ENCODE results near the gene RIN3.

The RIN3 gene

DNA sequence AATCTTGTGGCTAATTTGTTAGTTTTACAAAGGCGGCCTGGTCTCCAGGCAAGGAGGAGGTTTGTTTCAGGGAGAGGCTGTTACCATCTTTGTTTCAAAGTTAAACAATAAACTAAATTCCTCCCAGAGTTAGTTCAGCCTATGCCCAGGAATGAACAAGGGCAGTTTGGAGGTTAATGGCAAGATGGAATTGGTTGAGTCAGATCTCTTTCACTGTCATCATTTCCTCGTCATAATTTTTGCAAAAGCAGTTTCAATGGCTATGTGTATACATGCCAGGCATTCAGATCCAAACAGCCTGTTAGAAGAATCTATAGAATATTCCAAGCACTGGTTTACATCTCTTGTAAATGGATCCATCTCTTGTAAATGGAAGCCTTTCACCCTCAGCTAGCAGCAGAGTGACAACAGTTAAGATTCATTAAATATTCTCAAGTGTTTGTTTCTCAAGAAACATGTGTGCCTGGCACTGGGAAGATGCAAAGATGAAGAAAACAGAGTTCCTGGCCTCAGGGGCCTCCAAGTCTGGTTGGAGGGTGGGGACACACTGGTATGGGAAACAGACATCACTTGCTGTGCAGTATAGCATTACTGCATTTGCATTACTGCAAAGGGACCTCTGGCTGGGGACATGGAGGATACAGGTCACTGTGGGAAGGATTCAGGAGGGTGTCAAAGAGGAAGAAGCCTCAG lies 65.8 kb downstream of the RIN3 start:
- no peak for DNase-seq
- Mint-ChIP-seq H3K4me3 (peak overlapping the region in 1 of 2 donors; percentile 48), H3K4me1 (ENCODE audit: low read depth in 2 of 2) (peaks cover 74 to 76% of the 10 kb centered on the region in 2 donors), H3K27ac (peak overlapping the region; percentile 81 to 96), H3K36me3 (ENCODE audit: insufficient read depth) (peaks cover 26% of the 10 kb centered on the region), H3K27me3 (no peaks in the 10 kb centered on the region), H3K9me3 (peaks cover 2 to 6% of the 10 kb centered on the region in 2 donors)
- no peak for ATAC-seq (replicated peaks)

DNA sequence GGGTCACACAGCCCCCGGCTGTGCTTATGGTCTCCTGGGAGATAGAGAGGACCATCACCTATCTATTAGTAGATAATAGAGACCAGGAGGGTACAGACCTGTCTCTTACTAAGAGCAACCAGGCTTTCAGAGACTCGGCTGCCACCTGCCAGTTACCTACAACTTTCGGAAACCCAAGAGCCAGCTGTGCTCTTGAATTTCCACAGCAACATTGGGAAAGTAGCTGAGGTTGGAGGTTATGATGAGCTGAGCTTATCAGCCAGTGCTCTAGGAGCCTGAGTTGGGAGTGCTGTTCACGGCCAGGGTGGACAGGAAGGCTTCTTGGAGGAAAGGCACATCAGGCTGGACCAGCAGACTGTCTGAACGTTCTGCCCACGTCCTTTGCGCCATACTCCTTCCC lies 67.6 kb downstream of the RIN3 start:
- DNase-seq (no peak), ATAC-seq (replicated peaks) (no peak)
- H3K27ac Mint-ChIP-seq = peak overlapping the region; percentile 96
- H3K27me3 Mint-ChIP-seq = no peaks in the 10 kb centered on the region
- H3K9me3 Mint-ChIP-seq = peaks cover 2 to 6% of the 10 kb centered on the region in 2 donors
- peaks cover 80 to 82% of the 10 kb centered on the region in 2 donors for H3K4me1 Mint-ChIP-seq (ENCODE audit: low read depth in 2 of 2)
- H3K36me3 Mint-ChIP-seq (ENCODE audit: insufficient read depth) = peaks cover 33% of the 10 kb centered on the region
- peak overlapping the region in 1 of 2 donors; percentile 81 for H3K4me3 Mint-ChIP-seq

DNA sequence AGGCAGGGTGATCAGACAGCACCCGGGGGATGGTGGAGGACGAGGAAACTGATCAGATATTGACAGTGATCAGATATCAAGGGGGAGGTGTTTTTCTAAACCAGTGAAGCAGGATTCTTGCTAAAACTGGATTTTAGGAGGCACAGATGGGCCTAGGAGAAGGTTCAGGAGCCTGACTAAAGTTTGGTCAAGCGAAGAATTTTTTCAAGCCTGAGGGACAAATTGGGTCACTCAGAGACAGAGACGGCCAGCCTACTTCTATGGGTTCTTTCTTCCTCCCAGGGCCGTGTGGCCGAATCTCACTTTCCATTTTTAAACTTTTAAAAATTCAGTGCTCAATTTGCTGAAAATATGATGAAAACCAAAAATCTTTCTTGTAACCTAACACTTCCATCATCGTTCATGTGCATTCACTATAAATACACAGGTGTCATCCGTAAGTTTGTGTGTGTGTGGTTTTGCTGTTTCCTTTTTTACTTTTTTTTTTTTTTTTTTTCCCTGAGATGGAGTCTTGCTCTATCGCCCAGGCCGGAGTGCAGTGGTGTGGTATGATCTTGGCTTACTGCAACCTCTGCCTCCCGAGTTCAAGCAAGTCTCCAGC lies 68.5 kb downstream of the RIN3 start:
- peak overlapping the region; percentile 67 to 81 for H3K4me3 Mint-ChIP-seq
- peaks cover 81% of the 10 kb centered on the region in 2 donors for H3K4me1 Mint-ChIP-seq (ENCODE audit: low read depth in 2 of 2)
- peaks cover 34% of the 10 kb centered on the region for H3K36me3 Mint-ChIP-seq (ENCODE audit: insufficient read depth)
- peaks cover 2 to 6% of the 10 kb centered on the region in 2 donors for H3K9me3 Mint-ChIP-seq
- ATAC-seq (replicated peaks) (peak; percentile 9), DNase-seq (no peak)
- H3K27me3 Mint-ChIP-seq = no peaks in the 10 kb centered on the region
- H3K27ac Mint-ChIP-seq = peak overlapping the region; percentile 96

DNA sequence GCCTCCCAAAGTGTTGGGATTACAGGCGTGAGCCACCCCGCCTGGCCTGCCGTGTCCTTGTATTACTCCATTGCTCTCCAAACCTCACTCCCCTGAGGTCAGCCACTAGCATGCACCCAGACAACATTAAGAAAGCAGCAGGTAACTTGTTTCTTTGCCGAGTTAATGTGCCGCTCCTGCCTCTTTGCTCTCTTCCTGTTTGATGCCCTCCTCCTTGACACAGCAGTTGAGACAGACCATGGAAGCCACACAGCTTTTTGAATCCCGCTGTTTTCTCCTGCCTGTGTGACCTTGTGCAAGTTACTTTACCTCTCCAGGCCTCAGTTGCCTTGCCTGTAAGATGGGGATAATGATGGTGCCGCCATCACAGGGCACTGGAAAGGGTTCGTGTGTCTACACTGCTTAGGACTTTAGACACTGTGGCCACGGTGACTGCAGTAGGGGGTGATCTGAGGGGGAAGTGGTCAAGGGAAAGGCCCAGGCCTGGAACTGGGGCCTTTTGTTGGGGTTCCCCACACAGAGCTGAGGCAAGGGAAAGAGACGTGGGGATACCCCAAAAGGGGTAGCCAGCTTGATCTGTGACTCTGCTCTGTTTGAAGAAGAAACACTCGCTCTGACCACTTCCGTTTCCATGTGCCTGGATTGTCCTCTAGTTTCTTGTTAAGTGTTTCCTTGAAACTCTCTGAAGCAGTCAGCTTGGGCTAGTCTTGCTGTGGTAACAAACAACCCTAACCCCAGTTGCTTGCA lies 69.3 kb downstream of the RIN3 start:
- peaks cover 28% of the 10 kb centered on the region for H3K36me3 Mint-ChIP-seq (ENCODE audit: insufficient read depth)
- DNase-seq = peak in 2 of 3 experiments; percentile 20 to 39
- peak overlapping the region; percentile 67 to 81 for H3K4me3 Mint-ChIP-seq
- ATAC-seq (replicated peaks) = peak; percentile 44
- H3K4me1 Mint-ChIP-seq (ENCODE audit: low read depth in 2 of 2) = peaks cover 80 to 81% of the 10 kb centered on the region in 2 donors
- no peaks in the 10 kb centered on the region for H3K27me3 Mint-ChIP-seq
- H3K27ac Mint-ChIP-seq = peak overlapping the region; percentile 96
- H3K9me3 Mint-ChIP-seq = peaks cover 2 to 6% of the 10 kb centered on the region in 2 donors

DNA sequence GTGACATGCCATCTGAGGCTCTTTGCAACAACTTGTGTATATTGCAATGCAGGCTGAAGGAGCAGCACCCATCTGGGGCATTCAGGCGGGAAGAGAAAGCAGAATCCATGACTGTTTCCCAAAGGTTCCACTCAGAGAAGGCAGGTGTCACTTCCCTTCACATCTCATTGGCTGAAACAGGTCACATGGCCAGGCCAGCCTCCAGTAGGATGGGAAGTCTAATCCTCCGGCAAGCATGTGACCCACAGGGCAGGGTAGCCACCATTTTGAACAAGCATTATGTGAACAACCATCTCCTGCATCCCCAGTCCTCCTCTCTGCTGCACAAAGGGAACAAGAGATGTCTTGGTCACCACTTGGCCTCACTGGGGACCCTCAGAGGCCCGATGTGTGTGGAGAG lies 70.6 kb downstream of the RIN3 start:
- DNase-seq (no peak), ATAC-seq (replicated peaks) (no peak)
- Mint-ChIP-seq H3K9me3 (peaks cover 2 to 6% of the 10 kb centered on the region in 2 donors), H3K36me3 (ENCODE audit: insufficient read depth) (peaks cover 24% of the 10 kb centered on the region), H3K27ac (peak overlapping the region; percentile 88 to 96), H3K4me3 (peak overlapping the region; percentile 78), H3K27me3 (no peaks in the 10 kb centered on the region), H3K4me1 (ENCODE audit: low read depth in 2 of 2) (peaks cover 78 to 79% of the 10 kb centered on the region in 2 donors)

DNA sequence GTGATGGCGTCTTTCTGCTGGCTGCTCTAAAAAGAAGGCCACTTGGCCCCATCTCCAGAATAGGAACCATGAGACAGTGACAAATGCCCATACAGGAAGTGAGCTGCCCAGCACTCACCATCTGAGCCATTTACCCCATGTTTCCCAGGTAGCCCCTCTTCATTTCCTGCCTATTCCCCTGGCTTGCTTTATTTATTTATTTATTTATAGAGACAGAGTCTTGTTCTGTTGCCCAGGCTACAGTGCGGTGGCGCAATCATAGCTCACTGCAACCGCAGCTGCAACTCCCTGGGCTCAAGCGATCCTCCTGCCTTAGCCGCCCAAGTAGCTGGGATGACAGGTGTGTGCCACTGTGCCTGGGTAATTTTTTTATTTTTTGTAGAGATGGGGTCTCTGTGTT lies 71.2 kb downstream of the RIN3 start:
- H3K9me3 Mint-ChIP-seq = peaks cover 2 to 6% of the 10 kb centered on the region in 2 donors
- ATAC-seq (replicated peaks) (peak; percentile 3), DNase-seq (no peak)
- peak overlapping the region; percentile 78 for H3K4me3 Mint-ChIP-seq
- peaks cover 23% of the 10 kb centered on the region for H3K36me3 Mint-ChIP-seq (ENCODE audit: insufficient read depth)
- H3K27ac Mint-ChIP-seq = peak overlapping the region; percentile 88 to 96
- no peaks in the 10 kb centered on the region for H3K27me3 Mint-ChIP-seq
- H3K4me1 Mint-ChIP-seq (ENCODE audit: low read depth in 2 of 2) = peaks cover 80 to 85% of the 10 kb centered on the region in 2 donors

DNA sequence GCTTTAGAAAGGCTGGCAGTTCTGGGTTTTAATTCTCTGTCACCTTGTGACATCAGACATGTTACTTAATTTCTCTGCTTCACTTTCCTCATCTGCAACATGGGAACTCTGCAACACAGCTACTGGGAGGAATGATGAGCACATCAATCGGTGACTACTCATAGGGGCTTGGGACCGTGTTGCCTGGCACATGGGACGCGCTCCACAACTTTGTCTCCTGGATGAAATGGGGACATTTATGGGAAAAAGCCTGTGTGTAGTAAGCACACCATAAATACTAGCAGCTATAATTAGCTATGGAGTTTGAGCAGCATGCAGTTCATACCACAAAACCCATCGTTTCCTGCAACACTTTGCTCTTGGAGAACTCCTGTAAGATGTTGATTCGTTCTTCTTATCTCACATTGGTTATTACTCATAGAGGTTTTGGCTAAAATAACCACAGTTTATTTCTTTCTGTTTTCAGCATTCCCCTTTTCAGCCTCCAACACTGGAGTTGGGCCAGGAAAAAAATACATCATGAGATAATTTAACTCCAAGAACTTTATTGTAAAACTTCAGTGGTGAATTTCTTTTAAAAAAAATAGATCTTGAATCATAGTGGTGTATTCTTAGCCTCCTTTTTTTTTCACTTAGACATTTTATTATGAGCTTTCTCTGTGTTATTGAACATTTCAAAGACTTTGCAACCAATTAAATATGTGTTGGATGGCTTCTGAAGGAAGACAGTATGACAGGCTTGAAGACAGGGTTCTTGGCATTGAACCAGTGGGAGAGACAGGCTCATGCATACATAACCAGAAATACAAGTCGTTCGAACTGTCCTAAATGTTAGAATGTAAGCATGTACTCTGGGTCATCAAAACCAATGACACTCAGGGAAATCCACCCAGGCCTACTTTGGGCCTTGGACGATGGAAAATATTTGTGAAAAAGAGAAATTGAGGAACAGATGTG lies 72.7 kb downstream of the RIN3 start:
- H3K27me3 Mint-ChIP-seq = no peaks in the 10 kb centered on the region
- H3K9me3 Mint-ChIP-seq = peaks cover 2 to 6% of the 10 kb centered on the region in 2 donors
- ATAC-seq (replicated peaks) (peak; percentile 77), DNase-seq (peak; percentile 43 to 47 (median 46))
- H3K27ac Mint-ChIP-seq = peak overlapping the region; percentile 88 to 96
- peaks cover 84 to 88% of the 10 kb centered on the region in 2 donors for H3K4me1 Mint-ChIP-seq (ENCODE audit: low read depth in 2 of 2)
- peak overlapping the region; percentile 78 for H3K4me3 Mint-ChIP-seq
- peaks cover 23% of the 10 kb centered on the region for H3K36me3 Mint-ChIP-seq (ENCODE audit: insufficient read depth)

DNA sequence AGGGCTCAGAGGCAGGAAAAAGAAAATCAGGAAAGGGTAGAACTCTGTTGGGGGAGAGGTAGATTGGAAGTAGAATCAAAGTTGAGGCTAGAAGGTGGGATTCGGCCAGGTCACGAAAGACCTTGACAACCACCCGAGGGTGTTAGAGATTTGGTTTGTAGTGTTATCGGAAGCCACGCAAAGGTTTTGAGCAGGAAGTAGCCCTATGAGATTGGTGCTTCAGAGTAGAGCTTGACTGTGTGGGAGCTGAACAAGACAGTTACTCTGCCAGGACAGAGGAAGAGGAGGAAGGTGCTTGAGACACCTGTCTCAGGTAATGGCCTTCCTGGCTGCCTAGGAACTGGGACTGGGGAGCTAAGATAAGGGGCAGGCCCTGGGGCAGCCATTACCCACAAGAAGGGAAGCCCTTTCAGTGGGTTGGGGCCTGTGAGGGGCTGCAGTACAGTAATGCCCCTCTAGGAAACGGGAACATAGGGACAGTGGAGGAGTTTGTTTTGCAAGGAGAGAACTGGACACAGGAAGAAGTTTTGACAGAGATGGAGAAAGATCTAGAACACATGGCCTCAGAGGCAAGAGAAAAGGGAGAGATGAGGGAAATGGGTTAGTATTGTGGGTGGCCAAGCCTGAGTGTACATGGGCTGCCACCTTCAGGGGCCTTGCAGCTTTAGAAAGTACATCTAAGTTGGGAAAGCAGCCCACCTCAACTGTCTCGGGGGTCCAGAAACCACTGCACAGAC lies 73.5 kb downstream of the RIN3 start:
- DNase-seq (no peak), ATAC-seq (replicated peaks) (peak; percentile 48)
- H3K4me3 Mint-ChIP-seq = peak overlapping the region; percentile 78
- peaks cover 83 to 85% of the 10 kb centered on the region in 2 donors for H3K4me1 Mint-ChIP-seq (ENCODE audit: low read depth in 2 of 2)
- H3K27ac Mint-ChIP-seq = peak overlapping the region; percentile 88 to 96
- peaks cover 22% of the 10 kb centered on the region for H3K36me3 Mint-ChIP-seq (ENCODE audit: insufficient read depth)
- no peaks in the 10 kb centered on the region for H3K27me3 Mint-ChIP-seq
- peaks cover 2 to 6% of the 10 kb centered on the region in 2 donors for H3K9me3 Mint-ChIP-seq

DNA sequence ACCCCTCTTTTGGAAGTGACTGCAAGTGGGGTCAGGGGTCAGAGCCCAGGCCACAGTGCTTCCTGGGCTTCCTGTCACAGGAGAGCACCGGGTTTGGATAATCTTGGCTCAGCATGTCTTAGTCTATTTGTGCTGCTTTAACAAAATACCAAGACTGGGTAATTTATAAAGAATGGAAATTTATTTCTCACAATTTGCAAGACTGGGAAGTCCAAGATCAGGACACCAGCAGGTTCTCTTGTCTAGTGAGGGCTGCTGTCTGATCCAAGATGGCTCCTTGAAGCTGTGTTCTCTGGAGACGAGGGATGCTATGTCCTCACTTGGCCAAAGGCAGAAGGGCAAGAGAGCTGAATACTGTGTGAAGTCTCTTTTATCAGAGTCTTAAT lies 74.1 kb downstream of the RIN3 start:
- H3K4me3 Mint-ChIP-seq = peak overlapping the region; percentile 78

DNA sequence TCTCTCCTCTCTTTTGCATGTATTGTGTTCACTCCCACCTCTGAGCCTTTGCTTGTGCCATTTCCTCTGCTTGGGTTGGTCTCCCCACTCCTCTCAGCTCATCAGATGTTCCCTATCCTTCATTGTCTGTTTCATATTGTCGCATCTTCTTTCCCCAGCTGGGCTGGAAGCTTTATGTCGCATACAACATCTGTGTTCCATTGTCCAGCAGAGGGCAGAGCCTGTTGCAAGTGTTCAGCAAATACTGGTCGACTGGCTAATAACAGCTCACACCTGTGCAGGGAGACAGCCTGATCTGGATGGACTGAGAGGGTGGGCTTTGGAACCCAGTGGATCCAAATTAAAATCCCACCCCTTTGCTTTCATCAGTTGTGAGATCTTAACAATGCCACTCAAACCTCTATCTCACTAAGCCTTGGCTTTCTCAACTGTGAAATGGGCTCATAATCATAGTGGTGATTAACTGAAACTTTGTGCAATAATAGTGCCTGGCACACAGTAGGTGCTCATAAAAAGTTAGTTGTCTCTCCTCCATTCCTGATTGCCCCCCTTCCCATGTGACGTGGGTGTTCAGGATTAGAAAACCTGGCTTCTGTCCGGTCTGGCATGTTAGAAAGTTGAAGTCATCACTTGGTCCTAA lies 75.8 kb downstream of the RIN3 start:
- Mint-ChIP-seq H3K27me3 (no peaks in the 10 kb centered on the region), H3K27ac (peak overlapping the region; percentile 49 to 96), H3K36me3 (ENCODE audit: insufficient read depth) (peaks cover 17% of the 10 kb centered on the region), H3K4me3 (peak overlapping the region in 1 of 2 donors; percentile 3), H3K9me3 (no peaks in the 10 kb centered on the region), H3K4me1 (ENCODE audit: low read depth in 2 of 2) (peaks cover 65% of the 10 kb centered on the region in 2 donors)
- no peak for ATAC-seq (replicated peaks)
- DNase-seq = no peak

More for the DNA sequence above, 74.1 kb downstream of the RIN3 start:
- Mint-ChIP-seq H3K27me3 (no peaks in the 10 kb centered on the region), H3K36me3 (ENCODE audit: insufficient read depth) (peaks cover 17% of the 10 kb centered on the region), H3K4me1 (ENCODE audit: low read depth in 2 of 2) (peaks cover 79 to 80% of the 10 kb centered on the region in 2 donors), H3K27ac (peak overlapping the region; percentile 88 to 96), H3K9me3 (peaks cover 2 to 5% of the 10 kb centered on the region in 2 donors)
- no peak for DNase-seq
- ATAC-seq (replicated peaks) = no peak

DNA sequence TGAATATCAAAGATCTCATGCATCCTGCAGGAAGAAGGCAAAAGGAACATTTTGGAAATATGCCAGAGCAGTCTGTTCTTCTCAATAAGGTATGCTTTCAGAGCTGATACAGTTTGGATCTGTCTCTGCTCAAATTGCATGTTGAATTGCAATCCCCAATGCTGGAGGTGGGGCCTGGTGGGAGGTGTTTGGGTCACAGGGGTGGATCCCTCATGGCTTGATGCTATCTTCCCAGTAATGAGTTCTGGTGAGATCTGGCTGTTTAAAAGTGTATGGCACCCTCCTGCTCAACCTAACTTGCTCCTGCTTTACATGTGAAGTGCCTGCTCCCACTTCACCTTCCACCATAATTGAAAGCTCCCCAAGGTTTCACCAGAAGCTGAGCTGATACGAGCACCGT lies 76.6 kb downstream of the RIN3 start:
- H3K9me3 Mint-ChIP-seq = no peaks in the 10 kb centered on the region
- DNase-seq (no peak), ATAC-seq (replicated peaks) (no peak)
- H3K27ac Mint-ChIP-seq = peak overlapping the region; percentile 13 to 28
- H3K4me3 Mint-ChIP-seq = peak overlapping the region in 1 of 2 donors; percentile 0
- peaks cover 17% of the 10 kb centered on the region for H3K36me3 Mint-ChIP-seq (ENCODE audit: insufficient read depth)
- peaks cover 60 to 62% of the 10 kb centered on the region in 2 donors for H3K4me1 Mint-ChIP-seq (ENCODE audit: low read depth in 2 of 2)
- no peaks in the 10 kb centered on the region for H3K27me3 Mint-ChIP-seq

DNA sequence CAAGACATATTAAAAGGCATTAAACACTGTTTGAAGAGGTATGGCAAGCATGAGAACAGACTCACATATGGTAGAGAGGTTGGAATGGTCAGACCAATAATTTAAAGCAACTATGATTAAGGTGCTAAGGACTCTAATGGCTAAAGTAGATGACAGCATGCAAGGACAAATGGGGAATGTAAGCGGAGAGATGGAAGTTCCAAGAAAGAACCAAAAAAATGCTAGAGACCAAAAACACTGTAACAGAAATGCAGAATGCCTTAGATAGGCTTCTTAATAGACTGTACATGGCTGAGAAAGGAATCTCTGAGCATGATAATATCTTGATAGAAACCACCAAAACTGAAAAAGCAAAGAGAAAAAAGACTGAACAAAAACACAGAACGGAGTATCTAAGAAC lies 77.4 kb downstream of the RIN3 start:
- ATAC-seq (replicated peaks) (no peak), DNase-seq (no peak)
- no peaks in the 10 kb centered on the region for H3K9me3 Mint-ChIP-seq
- peak overlapping the region; percentile 13 to 28 for H3K27ac Mint-ChIP-seq
- H3K4me1 Mint-ChIP-seq (ENCODE audit: low read depth in 2 of 2) = peaks cover 54% of the 10 kb centered on the region in 2 donors
- H3K4me3 Mint-ChIP-seq = peak overlapping the region in 1 of 2 donors; percentile 0
- peaks cover 12% of the 10 kb centered on the region for H3K36me3 Mint-ChIP-seq (ENCODE audit: insufficient read depth)
- no peaks in the 10 kb centered on the region for H3K27me3 Mint-ChIP-seq
